HL-60 (cell line): ENCODE measurements around the gene DYSF.

Source experiments
- CTCF ChIP-seq: IDR thresholded peaks from one replicate; pipeline ENCODE4 v1.5.1; 2011; ENCODE audit warnings: low read length, control low read depth, inconsistent platforms; ENCODE audit not compliant: insufficient read depth
- POLR2AphosphoS5 ChIP-seq: IDR thresholded peaks from 2 replicates; pipeline ENCODE4 v1.6.1; 2012; ENCODE audit warnings: low read depth
- REST ChIP-seq: IDR thresholded peaks from 2 replicates; pipeline ENCODE4 v1.6.1; 2012; ENCODE audit warnings: low read depth; ENCODE audit not compliant: insufficient replicate concordance
- SPI1 ChIP-seq: IDR thresholded peaks from 2 replicates; pipeline ENCODE4 v1.6.1; 2012; ENCODE audit warnings: low read depth, mild to moderate bottlenecking, borderline replicate concordance

GRCh38 chr2:71535526-71535925, 82.2 kb downstream of the DYSF start:
- no peak for TF ChIP-seq SPI1
- no peak for TF ChIP-seq CTCF
- no peak for TF ChIP-seq POLR2AphosphoS5
- no peak for TF ChIP-seq REST
